ENCODE measurements around the gene CIDEA. TPM values are rescaled to one million over a fixed set of nuclear protein-coding genes. Genes with fewer than 3 reads are reported as not detected.

Gene CIDEA
- total RNA-seq, 2 donors from 2014 or later: not detected

GRCh38 chr18:12306752-12307700 lies 52.9 kb downstream of the CIDEA start:
- Histone ChIP-seq H3K27ac (peak overlapping the region; percentile 99), H3K36me3 (peaks cover 18% of the 10 kb centered on the region), H3K4me1 (ENCODE audit: control insufficient read depth in 1 of 2, low read depth in 2 of 2) (peaks cover 21 to 32% of the 10 kb centered on the region in 2 donors), H3K27me3 (replicated peaks; ENCODE audit: insufficient read depth) (no peaks in the 10 kb centered on the region), H3K4me3 (peak overlapping the region; percentile 96), H3K9me3 (peaks cover 3% of the 10 kb centered on the region)
- no peak for DNase-seq (ENCODE audit: low spot score)
- peak; percentile 22 for ATAC-seq (ENCODE audit: insufficient number of reproducible peaks, low FRiP score, low read depth)
- peak; percentile 5 for TF ChIP-seq CTCF (IDR thresholded peaks at IDR 0.05)

GRCh38 chr18:12307701-12308385 lies 53.7 kb downstream of the CIDEA start, which contains the start of gene TUBB6:
TSS of gene TUBB6 (plus strand) at chr18:12308241. CDS start at chr18:12308293, 52 bp downstream.
- no peak for DNase-seq (ENCODE audit: low spot score)
- Histone ChIP-seq H3K9me3 (peaks cover 8% of the 10 kb centered on the region), H3K36me3 (peaks cover 23% of the 10 kb centered on the region), H3K4me1 (ENCODE audit: control insufficient read depth in 1 of 2, low read depth in 2 of 2) (peaks cover 21 to 32% of the 10 kb centered on the region in 2 donors), H3K27ac (peak within 1 kb of the TSS; percentile 99), H3K4me3 (peak within 1 kb of the TSS; percentile 96), H3K27me3 (replicated peaks; ENCODE audit: insufficient read depth) (no peaks in the 10 kb centered on the region)
- TF ChIP-seq CTCF (IDR thresholded peaks at IDR 0.05): peak; percentile 24
- ATAC-seq (ENCODE audit: insufficient number of reproducible peaks, low FRiP score, low read depth): peak; percentile 50

GRCh38 chr18:12308386-12309100 lies 54.4 kb downstream of the CIDEA start:
- Histone ChIP-seq H3K27ac (peak overlapping the region; percentile 99), H3K27me3 (replicated peaks; ENCODE audit: insufficient read depth) (no peaks in the 10 kb centered on the region), H3K4me3 (peak overlapping the region; percentile 96), H3K36me3 (peaks cover 23% of the 10 kb centered on the region), H3K4me1 (ENCODE audit: control insufficient read depth in 1 of 2, low read depth in 2 of 2) (peaks cover 21 to 39% of the 10 kb centered on the region in 2 donors), H3K9me3 (peaks cover 8% of the 10 kb centered on the region)
- no peak for TF ChIP-seq CTCF (IDR thresholded peaks at IDR 0.05)
- peak; percentile 78 for ATAC-seq (ENCODE audit: insufficient number of reproducible peaks, low FRiP score, low read depth)
- peak; percentile 73 for DNase-seq (ENCODE audit: low spot score)

GRCh38 chr18:12309683-12310198 lies 55.6 kb downstream of the CIDEA start:
- no peaks in the 10 kb centered on the region for H3K27me3 ChIP-seq (replicated peaks; ENCODE audit: insufficient read depth)
- peak overlapping the region; percentile 96 for H3K4me3 ChIP-seq
- ATAC-seq (ENCODE audit: insufficient number of reproducible peaks, low FRiP score, low read depth) (no peak), DNase-seq (ENCODE audit: low spot score) (no peak)
- H3K27ac ChIP-seq: peak overlapping the region; percentile 99
- H3K4me1 ChIP-seq (ENCODE audit: control insufficient read depth in 1 of 2, low read depth in 2 of 2): peaks cover 30 to 51% of the 10 kb centered on the region in 2 donors
- peaks cover 23% of the 10 kb centered on the region for H3K36me3 ChIP-seq
- H3K9me3 ChIP-seq: peaks cover 8% of the 10 kb centered on the region
- TF ChIP-seq CTCF (IDR thresholded peaks at IDR 0.05): no peak

Measured in thoracic aorta (tissue), 2 donors.